ENCODE measurements around the gene CACNB2.

DNA sequence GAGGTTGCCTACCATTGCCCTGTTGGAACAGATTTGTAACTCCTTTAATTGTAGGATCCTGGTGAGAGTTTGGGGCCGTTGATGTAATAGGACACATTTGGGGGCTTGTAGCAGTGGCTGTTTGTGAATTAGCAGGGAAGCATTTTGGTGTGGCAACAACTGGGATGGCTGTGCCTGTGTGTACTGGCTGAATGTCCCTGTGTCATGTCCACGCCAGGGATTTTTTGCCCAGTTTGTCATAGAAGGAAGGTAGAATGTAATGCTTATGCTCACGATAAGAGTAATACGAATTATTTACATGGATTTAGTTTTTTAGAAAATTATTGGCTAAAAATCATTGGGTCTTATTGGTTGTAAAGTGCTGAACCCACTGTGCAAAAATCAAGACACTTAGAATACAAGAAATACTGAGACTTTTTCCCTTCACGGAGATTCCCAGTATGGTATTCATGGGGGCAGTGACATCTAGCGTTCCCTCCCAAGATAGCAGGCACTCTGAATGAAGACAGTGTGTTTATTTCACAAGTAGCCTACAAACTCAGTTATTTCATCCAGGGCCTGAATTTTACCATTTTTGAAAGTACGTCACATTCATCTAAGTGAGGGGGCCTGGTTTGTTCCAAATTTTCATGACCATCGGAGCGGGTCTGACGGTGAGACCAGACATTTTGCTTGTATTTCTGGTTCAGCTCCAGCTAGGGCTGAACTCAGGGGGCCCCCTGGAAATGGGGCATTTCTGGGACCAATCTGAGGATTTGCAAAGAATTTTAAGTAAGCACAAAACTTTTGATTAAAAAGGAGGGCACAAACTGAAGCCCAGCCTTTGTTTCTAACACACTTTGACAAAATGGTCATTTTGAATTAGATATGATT lies 74.7 kb downstream of the CACNB2 start:
- TF ChIP-seq, protein P1, sequence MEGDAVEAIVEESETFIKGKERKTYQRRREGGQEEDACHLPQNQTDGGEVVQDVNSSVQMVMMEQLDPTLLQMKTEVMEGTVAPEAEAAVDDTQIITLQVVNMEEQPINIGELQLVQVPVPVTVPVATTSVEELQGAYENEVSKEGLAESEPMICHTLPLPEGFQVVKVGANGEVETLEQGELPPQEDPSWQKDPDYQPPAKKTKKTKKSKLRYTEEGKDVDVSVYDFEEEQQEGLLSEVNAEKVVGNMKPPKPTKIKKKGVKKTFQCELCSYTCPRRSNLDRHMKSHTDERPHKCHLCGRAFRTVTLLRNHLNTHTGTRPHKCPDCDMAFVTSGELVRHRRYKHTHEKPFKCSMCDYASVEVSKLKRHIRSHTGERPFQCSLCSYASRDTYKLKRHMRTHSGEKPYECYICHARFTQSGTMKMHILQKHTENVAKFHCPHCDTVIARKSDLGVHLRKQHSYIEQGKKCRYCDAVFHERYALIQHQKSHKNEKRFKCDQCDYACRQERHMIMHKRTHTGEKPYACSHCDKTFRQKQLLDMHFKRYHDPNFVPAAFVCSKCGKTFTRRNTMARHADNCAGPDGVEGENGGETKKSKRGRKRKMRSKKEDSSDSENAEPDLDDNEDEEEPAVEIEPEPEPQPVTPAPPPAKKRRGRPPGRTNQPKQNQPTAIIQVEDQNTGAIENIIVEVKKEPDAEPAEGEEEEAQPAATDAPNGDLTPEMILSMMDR (IDR thresholded peaks at IDR 0.05) = peak; percentile 78 to 86 (median 84)
- TF ChIP-seq POLR2A (IDR thresholded peaks at IDR 0.05; ENCODE audit: low read depth) (no peak), EP300 (IDR thresholded peaks at IDR 0.05) (no peak)

Measured in esophagus muscularis mucosa (tissue), 4 donors.